Measurements from ENCODE around the gene TSPO. TPM values are rescaled to one million over a fixed set of nuclear protein-coding genes. Genes with fewer than 3 reads are reported as not detected.

The TSPO gene
- polyA plus RNA-seq, 3 donors: 491 to 2,663 (median 2,230) TPM

DNA sequence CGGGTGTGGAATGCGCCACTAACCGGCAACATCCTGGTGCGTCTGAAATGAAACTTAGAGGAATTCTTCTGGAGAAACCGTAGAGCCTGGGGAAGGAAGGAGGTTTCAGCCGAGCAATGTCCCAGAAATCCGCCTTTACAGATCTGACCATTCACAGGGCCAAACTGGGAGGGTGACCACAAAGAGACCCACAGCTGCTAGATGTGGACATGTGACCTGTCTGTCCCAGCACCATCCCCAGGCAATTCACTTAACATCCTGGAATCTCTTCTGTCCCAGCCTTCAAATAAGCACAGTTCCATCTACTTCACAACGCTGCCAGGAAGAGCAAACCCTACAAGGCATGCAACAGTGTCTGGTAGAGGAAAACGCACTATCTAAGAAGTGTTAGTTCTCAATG, 18.0 kb upstream of the TSPO start:
- Mint-ChIP-seq H3K27me3 (ENCODE audit: low read depth in 3 of 3) (peaks cover 0 to 6% (median 4%) of the 10 kb centered on the region in 3 donors), H3K27ac (peak overlapping the region in 1 of 7 donors; percentile 61), H3K36me3 (peaks cover 35 to 66% of the 10 kb centered on the region in 2 donors), H3K4me1 (peaks cover 31% of the 10 kb centered on the region), H3K9me3 (peaks cover 0 to 2% (median 0%) of the 10 kb centered on the region in 7 donors), H3K4me3 (no peak overlapping the region)
- peaks cover 4% of the 10 kb centered on the region for H4K20me1 ChIP-seq (ENCODE audit: insufficient read depth, low read length)
- intact Hi-C loops (cut with micrococcal nuclease): no loop called here
- WGBS (ENCODE audit: insufficient coverage): 82% methylated on average over 7 of the region's 9 CpGs
- peaks cover 8 to 62% of the 10 kb centered on the region in 2 donors for H3K36me3 ChIP-seq (replicated peaks in 1 of 2; ENCODE audit: control insufficient read depth in 1 of 2, insufficient read depth in 2 of 2, low read length in 2 of 2)
- no peak overlapping the region for H3K4me2 ChIP-seq (replicated peaks; ENCODE audit: extremely low read depth, low read length, poor library complexity, severe bottlenecking)
- DNase-seq: no peak
- H3K4me3 ChIP-seq (replicated peaks in 1 of 3; ENCODE audit: low read depth in 2 of 3, low read length in 3 of 3): no peak overlapping the region
- H3K79me2 ChIP-seq (ENCODE audit: insufficient read depth, low read length): no peaks in the 10 kb centered on the region
- no peaks in the 10 kb centered on the region for H3K9me3 ChIP-seq (replicated peaks in 1 of 2; ENCODE audit: control insufficient read depth in 1 of 2, insufficient read depth in 1 of 2, low read length in 2 of 2)
- no peak for TF ChIP-seq CTCF (IDR thresholded peaks at IDR 0.05)
- H3K4me1 ChIP-seq (ENCODE audit: control insufficient read depth in 1 of 2, insufficient read depth in 2 of 2, low read length in 2 of 2): peaks cover 28 to 31% of the 10 kb centered on the region in 2 donors
- no peak overlapping the region for H3K9ac ChIP-seq (ENCODE audit: insufficient read depth, low read length, poor library complexity, severe bottlenecking)
- H2AFZ ChIP-seq (ENCODE audit: insufficient read depth, low read depth, low read length, poor library complexity, severe bottlenecking): no peak overlapping the region
- no peaks in the 10 kb centered on the region for H3K27me3 ChIP-seq (ENCODE audit: control insufficient read depth in 2 of 2, insufficient read depth in 2 of 2, low read length in 2 of 2)
- H3K27ac ChIP-seq (ENCODE audit: low read depth in 1 of 2, low read length in 2 of 2): no peak overlapping the region

DNA sequence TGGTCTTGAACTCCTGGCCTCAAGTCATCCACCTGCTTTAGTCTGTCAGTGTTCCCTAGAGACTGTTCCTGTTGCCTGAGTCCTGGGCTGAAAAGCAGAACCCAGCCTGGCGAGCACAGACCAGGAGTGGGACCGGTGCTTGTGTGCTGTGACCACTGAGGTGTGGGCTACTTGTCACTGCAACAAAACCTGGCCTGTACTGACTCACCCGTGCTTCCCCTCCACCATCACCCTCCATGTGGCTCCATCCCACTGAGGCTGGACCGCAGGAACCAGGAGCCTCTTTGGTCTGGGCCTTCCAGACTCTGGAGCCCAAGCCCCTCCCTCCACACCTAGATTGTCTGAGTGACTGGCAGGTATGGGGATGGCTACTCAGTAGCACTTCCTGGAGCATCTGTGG, 16.8 kb upstream of the TSPO start:
- no peak for TF ChIP-seq CTCF (IDR thresholded peaks at IDR 0.05)
- Mint-ChIP-seq H3K9me3 (peaks cover 0 to 2% (median 0%) of the 10 kb centered on the region in 7 donors), H3K27ac (no peak overlapping the region), H3K4me3 (no peak overlapping the region), H3K36me3 (peaks cover 42 to 77% of the 10 kb centered on the region in 2 donors), H3K4me1 (peaks cover 20% of the 10 kb centered on the region), H3K27me3 (ENCODE audit: low read depth in 3 of 3) (peaks cover 0 to 6% (median 0%) of the 10 kb centered on the region in 3 donors)
- Histone ChIP-seq H3K79me2 (ENCODE audit: insufficient read depth, low read length) (no peaks in the 10 kb centered on the region), H3K27me3 (ENCODE audit: control insufficient read depth in 2 of 2, insufficient read depth in 2 of 2, low read length in 2 of 2) (no peaks in the 10 kb centered on the region), H4K20me1 (ENCODE audit: insufficient read depth, low read length) (peaks cover 4% of the 10 kb centered on the region), H3K4me3 (replicated peaks in 1 of 3; ENCODE audit: low read depth in 2 of 3, low read length in 3 of 3) (no peak overlapping the region), H3K9ac (ENCODE audit: insufficient read depth, low read length, poor library complexity, severe bottlenecking) (no peak overlapping the region), H3K27ac (ENCODE audit: low read depth in 1 of 2, low read length in 2 of 2) (no peak overlapping the region), H3K9me3 (replicated peaks in 1 of 2; ENCODE audit: control insufficient read depth in 1 of 2, insufficient read depth in 1 of 2, low read length in 2 of 2) (no peaks in the 10 kb centered on the region), H3K4me2 (replicated peaks; ENCODE audit: extremely low read depth, low read length, poor library complexity, severe bottlenecking) (no peak overlapping the region), H2AFZ (ENCODE audit: insufficient read depth, low read depth, low read length, poor library complexity, severe bottlenecking) (no peak overlapping the region), H3K36me3 (replicated peaks in 1 of 2; ENCODE audit: control insufficient read depth in 1 of 2, insufficient read depth in 2 of 2, low read length in 2 of 2) (peaks cover 15 to 71% of the 10 kb centered on the region in 2 donors), H3K4me1 (ENCODE audit: control insufficient read depth in 1 of 2, insufficient read depth in 2 of 2, low read length in 2 of 2) (peaks cover 16 to 19% of the 10 kb centered on the region in 2 donors)
- DNase-seq: no peak
- intact Hi-C loops (cut with micrococcal nuclease): no loop called here
- 100% methylated on average over 2 of the region's 4 CpGs for WGBS (ENCODE audit: insufficient coverage)
